Body of pancreas (tissue), 4 donors: ENCODE results near the gene MYLK.

Experiments used
- POLR2A ChIP-seq, 3 donors: fragments of 450-650 bp; IDR thresholded peaks; one replicate each; pipeline ENCODE4 v1.6.1; 2016; ENCODE audit warnings: antibody characterized with exemption in 3 of 3, mild to moderate bottlenecking in 2 of 3
- TF ChIP-seq, protein P1 (sequence below), 7 experiments: fragments of 450-650 bp in 4 of 7; fragments of 200-600 bp in 3 of 7; sonication (generic) in 3 of 7; IDR thresholded peaks; one replicate each; pipeline ENCODE4 v1.5.1; 2016 to 2019; ENCODE audit warnings: antibody characterized with exemption in 7 of 7

DNA sequence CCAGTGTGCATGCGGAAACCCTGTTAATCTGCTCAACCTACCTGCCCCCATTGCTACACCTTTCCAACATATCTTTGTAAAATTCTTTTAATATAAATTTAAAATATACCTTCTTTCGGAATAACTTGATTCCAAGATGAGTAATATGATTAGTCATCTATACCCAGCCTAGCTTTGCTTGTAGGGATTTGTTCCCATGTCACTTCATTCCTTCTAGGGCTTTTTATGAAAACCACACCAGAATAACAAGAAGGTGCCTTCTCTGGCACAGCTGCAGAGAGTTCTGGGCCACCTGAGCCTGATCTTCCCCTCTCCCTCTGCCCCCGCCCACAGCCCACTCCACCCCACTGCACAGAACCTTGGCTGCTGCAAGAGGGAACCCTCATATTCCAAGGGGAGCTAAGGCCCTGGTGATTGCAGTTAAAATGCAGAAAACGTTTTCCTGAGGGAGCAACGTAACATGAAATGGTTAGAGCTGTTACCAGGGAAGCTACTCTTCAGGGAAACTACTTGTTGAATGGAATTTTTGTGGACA is 260.7 kb downstream of the MYLK start:
- TF ChIP-seq, protein P1, sequence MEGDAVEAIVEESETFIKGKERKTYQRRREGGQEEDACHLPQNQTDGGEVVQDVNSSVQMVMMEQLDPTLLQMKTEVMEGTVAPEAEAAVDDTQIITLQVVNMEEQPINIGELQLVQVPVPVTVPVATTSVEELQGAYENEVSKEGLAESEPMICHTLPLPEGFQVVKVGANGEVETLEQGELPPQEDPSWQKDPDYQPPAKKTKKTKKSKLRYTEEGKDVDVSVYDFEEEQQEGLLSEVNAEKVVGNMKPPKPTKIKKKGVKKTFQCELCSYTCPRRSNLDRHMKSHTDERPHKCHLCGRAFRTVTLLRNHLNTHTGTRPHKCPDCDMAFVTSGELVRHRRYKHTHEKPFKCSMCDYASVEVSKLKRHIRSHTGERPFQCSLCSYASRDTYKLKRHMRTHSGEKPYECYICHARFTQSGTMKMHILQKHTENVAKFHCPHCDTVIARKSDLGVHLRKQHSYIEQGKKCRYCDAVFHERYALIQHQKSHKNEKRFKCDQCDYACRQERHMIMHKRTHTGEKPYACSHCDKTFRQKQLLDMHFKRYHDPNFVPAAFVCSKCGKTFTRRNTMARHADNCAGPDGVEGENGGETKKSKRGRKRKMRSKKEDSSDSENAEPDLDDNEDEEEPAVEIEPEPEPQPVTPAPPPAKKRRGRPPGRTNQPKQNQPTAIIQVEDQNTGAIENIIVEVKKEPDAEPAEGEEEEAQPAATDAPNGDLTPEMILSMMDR (IDR thresholded peaks at IDR 0.05): no peak
- TF ChIP-seq POLR2A (IDR thresholded peaks at IDR 0.05): no peak
